Fibroblast of lung (primary cell): ENCODE data around the gene P4HTM. TPM values are rescaled to one million over a fixed set of nuclear protein-coding genes. Genes with fewer than 3 reads are reported as not detected.

Source experiments
- DNase-seq, 2 donors: peaks; one replicate each; pipeline versions ENCODE4 v3.0.0 to v3.0.0-alpha.2; 2010; ENCODE audit warnings: low read depth in 2 of 2
- H2AFZ ChIP-seq: 2 replicates; pipeline ENCODE4 v1.5.1; 2012; ENCODE audit warnings: low read length, control low read depth, inconsistent platforms
- H3K27ac ChIP-seq: 2 replicates; pipeline ENCODE4 v1.5.1; 2011; ENCODE audit warnings: low read length, control low read depth; ENCODE audit not compliant: insufficient read depth
- H3K27me3 ChIP-seq: 2 replicates; pipeline ENCODE4 v1.5.1; 2011; ENCODE audit warnings: mild to moderate bottlenecking, low read length; ENCODE audit not compliant: control insufficient read depth, insufficient read depth
- H3K36me3 ChIP-seq: 2 replicates; pipeline ENCODE4 v1.5.1; 2011; ENCODE audit warnings: low read length; ENCODE audit not compliant: control insufficient read depth, insufficient read depth
- H3K4me1 ChIP-seq: 2 replicates; pipeline ENCODE4 v1.5.1; 2011; ENCODE audit warnings: low read length; ENCODE audit not compliant: control insufficient read depth, insufficient read depth; ENCODE audit errors: extremely low read depth
- H3K4me2 ChIP-seq: 2 replicates; pipeline ENCODE4 v1.5.1; 2011; ENCODE audit warnings: low read length, control low read depth; ENCODE audit not compliant: insufficient read depth; ENCODE audit errors: extremely low read depth
- H3K4me3 ChIP-seq, 4 experiments: fragments of 200-600 bp in 1 of 4; sonication (generic) in 1 of 4; replicated peaks in 1 of 4; 2 replicates each; pipeline ENCODE4 v1.5.1; 2011 to 2016; ENCODE audit warnings: low read length in 4 of 4, low read depth in 3 of 4, mild to moderate bottlenecking in 3 of 4, control low read depth in 2 of 4, inconsistent platforms in 1 of 4, mixed read lengths in 1 of 4; ENCODE audit not compliant: insufficient read depth in 1 of 4; ENCODE audit errors: control extremely low read depth in 1 of 4
- H3K79me2 ChIP-seq: 2 replicates; pipeline ENCODE4 v1.5.1; 2012; ENCODE audit warnings: mild to moderate bottlenecking, low read length, inconsistent platforms; ENCODE audit not compliant: control insufficient read depth, insufficient read depth
- H3K9ac ChIP-seq: 2 replicates; pipeline ENCODE4 v1.5.1; 2011; ENCODE audit warnings: mild to moderate bottlenecking, low read length, control low read depth; ENCODE audit not compliant: insufficient read depth
- H3K9me3 ChIP-seq: 2 replicates; pipeline ENCODE4 v1.5.1; 2012; ENCODE audit warnings: low read depth, low read length; ENCODE audit not compliant: control insufficient read depth, insufficient read depth
- H4K20me1 ChIP-seq: 2 replicates; pipeline ENCODE4 v1.5.1; 2011; ENCODE audit warnings: low read length; ENCODE audit not compliant: control insufficient read depth, insufficient read depth; ENCODE audit errors: extremely low read depth
- CTCF ChIP-seq, 2 donors: IDR thresholded peaks in 1 of 2; conservative IDR thresholded peaks in 1 of 2; 1 replicate in 1 of 2; 2 replicates in 1 of 2; pipeline ENCODE4 v1.5.1; 2011 to 2012; ENCODE audit warnings: low read length in 2 of 2, control low read depth in 1 of 2, inconsistent platforms in 1 of 2, low read depth in 1 of 2, mild to moderate bottlenecking in 1 of 2
- EZH2 ChIP-seq: IDR thresholded peaks from 2 replicates; pipeline ENCODE4 v1.5.1; 2012; ENCODE audit warnings: low read length, control low read depth, mild to moderate bottlenecking; ENCODE audit errors: missing control alignments
- polyA plus RNA-seq, 2 donors: library from polyadenylated mRNA; depleted of rRNA in 1 of 2; stranded (reverse) in 1 of 2; unstranded in 1 of 2; fragments of >200 nt; gene quantifications; 2 replicates each; pipeline ENCODE4 v1.2.1, GENCODE V29; 2011 to 2012; ENCODE audit warnings: missing spikeins in 1 of 2
- total RNA-seq: library from RNA; depleted of rRNA; stranded (reverse); fragments of >200 nt; gene quantifications from 2 replicates; pipeline ENCODE4 v1.2.1, GENCODE V29; 2014

The P4HTM gene
- total and polyA plus RNA-seq, 2 donors (not counting 1 experiment from before 2014, with no cell fraction given), result 16.2 to 46.7 TPM

GRCh38 chr3:48982016-48982415 lies 8.0 kb upstream of the P4HTM start:
- H4K20me1 ChIP-seq, result no peaks in the 10 kb centered on the region
- no peaks in the 10 kb centered on the region for H3K79me2 ChIP-seq
- H3K9ac ChIP-seq, result no peak overlapping the region
- H3K27ac ChIP-seq, result no peak overlapping the region
- DNase-seq, result no peak
- H3K27me3 ChIP-seq, result no peaks in the 10 kb centered on the region
- no peaks in the 10 kb centered on the region for H3K4me1 ChIP-seq
- H3K36me3 ChIP-seq, result peaks cover 5% of the 10 kb centered on the region
- no peak overlapping the region for H3K4me2 ChIP-seq
- H3K9me3 ChIP-seq, result no peaks in the 10 kb centered on the region
- H2AFZ ChIP-seq, result no peak overlapping the region
- TF ChIP-seq CTCF (conservative IDR thresholded peaks at IDR 0.05 in 1 of 2, IDR thresholded peaks at IDR 0.05 in 1 of 2; ENCODE audit: low read depth in 1 of 2, low read length in 2 of 2) (no peak), EZH2 (no peak)
- H3K4me3 ChIP-seq, result no peak overlapping the region

GRCh38 chr3:48982686-48983085 lies 7.4 kb upstream of the P4HTM start:
- Histone ChIP-seq H4K20me1 (no peaks in the 10 kb centered on the region), H3K4me3 (no peak overlapping the region), H3K9ac (no peak overlapping the region), H3K27me3 (no peaks in the 10 kb centered on the region), H3K79me2 (no peaks in the 10 kb centered on the region), H2AFZ (no peak overlapping the region), H3K36me3 (peaks cover 5% of the 10 kb centered on the region), H3K4me2 (no peak overlapping the region), H3K4me1 (no peaks in the 10 kb centered on the region), H3K9me3 (no peaks in the 10 kb centered on the region), H3K27ac (no peak overlapping the region)
- no peak for DNase-seq
- TF ChIP-seq CTCF (conservative IDR thresholded peaks at IDR 0.05 in 1 of 2, IDR thresholded peaks at IDR 0.05 in 1 of 2; ENCODE audit: low read depth in 1 of 2, low read length in 2 of 2) (no peak), EZH2 (no peak)

GRCh38 chr3:48983096-48983495 lies 6.9 kb upstream of the P4HTM start:
- peaks cover 5% of the 10 kb centered on the region for H3K36me3 ChIP-seq

More at GRCh38 chr3:48983096-48983495, 6.9 kb upstream of the P4HTM start:
- no peak overlapping the region for H3K4me3 ChIP-seq
- no peaks in the 10 kb centered on the region for H3K4me1 ChIP-seq
- DNase-seq, result no peak
- H3K9ac ChIP-seq, result no peak overlapping the region
- TF ChIP-seq EZH2 (no peak), CTCF (conservative IDR thresholded peaks at IDR 0.05 in 1 of 2, IDR thresholded peaks at IDR 0.05 in 1 of 2; ENCODE audit: low read depth in 1 of 2, low read length in 2 of 2) (no peak)
- no peak overlapping the region for H2AFZ ChIP-seq
- no peaks in the 10 kb centered on the region for H3K79me2 ChIP-seq
- no peaks in the 10 kb centered on the region for H3K9me3 ChIP-seq
- H4K20me1 ChIP-seq, result no peaks in the 10 kb centered on the region
- H3K4me2 ChIP-seq, result no peak overlapping the region
- H3K27me3 ChIP-seq, result no peaks in the 10 kb centered on the region
- H3K27ac ChIP-seq, result no peak overlapping the region
